GM18909 (cell line): ENCODE data around the gene CGB7.
"Not testable (repeated sequence)": the region's sequence is repeated elsewhere in the genome, so short reads cannot be mapped to it uniquely, and the experiment has no call there.

ENCODE experiments used
- ATAC-seq: cut with Tn5 transposase; IDR thresholded peaks from one replicate; pipeline ENCODE4 v1.9.1; 2021; ENCODE audit warnings: mild to moderate bottlenecking; ENCODE audit not compliant: unreplicated experiment, poor library complexity

Gene CGB7

GRCh38 chr19:49043548-49043947 lies 14.0 kb downstream of the CGB7 start, which contains the start of gene CGB5:
Gene CGB5 (plus strand): TSS chr19:49043848. CDS start chr19:49044210, 362 bp downstream.
- not testable (repeated sequence) for ATAC-seq

GRCh38 chr19:49042666-49043065 lies 14.9 kb downstream of the CGB7 start:
- ATAC-seq: not testable (repeated sequence)

DNA sequence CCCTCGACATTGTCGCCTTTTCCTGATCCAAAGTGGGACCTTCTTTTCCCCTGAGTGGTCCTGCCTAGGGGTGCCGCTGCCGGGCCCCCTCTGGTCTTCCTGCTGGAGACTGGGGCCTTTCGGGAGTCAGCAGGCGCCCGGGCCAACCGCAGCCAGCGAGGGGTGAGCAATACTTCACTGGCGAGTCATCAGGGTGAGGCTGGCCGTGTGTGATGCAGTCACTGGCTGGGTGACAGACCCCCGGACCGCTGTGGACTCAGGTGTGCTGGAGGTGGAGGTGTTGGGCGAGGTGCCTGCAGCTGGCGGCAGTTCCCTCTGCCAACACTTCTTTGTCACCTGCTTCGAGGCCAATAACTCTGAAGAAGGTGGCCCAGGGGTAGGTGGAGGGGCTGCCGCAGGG lies 15.4 kb downstream of the CGB7 start:
- ATAC-seq: no peak

- not testable (repeated sequence) for ATAC-seq
Measured at GRCh38 chr19:49039736-49040135, 17.8 kb downstream of the CGB7 start.

GRCh38 chr19:49038557-49039276 lies 18.8 kb downstream of the CGB7 start:
- ATAC-seq: not testable (repeated sequence)

DNA sequence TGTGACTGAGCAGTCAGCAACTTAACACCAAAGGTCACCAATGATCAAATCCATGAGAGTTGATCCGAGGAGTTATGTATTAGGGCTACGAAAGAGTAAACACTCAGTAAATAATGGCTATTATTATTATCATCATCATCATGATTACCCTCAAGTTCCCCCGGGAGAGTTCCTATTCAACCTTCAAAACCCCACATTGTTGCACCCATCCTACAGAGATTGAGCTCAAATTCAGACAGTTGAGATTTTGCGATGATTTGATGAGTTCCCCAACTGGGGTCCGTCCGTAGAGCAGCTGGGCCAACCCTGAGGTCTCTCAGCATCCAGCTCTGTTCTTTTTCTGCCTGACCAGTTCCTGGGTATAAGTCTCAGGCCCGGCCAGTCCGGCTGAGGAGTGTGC lies 19.4 kb downstream of the CGB7 start:
- ATAC-seq: not testable (repeated sequence)

GRCh38 chr19:49036815-49037214 lies 20.7 kb downstream of the CGB7 start, which contains the start of gene CGB1:
Gene CGB1 (minus strand): TSS chr19:49036895. CDS start chr19:49036711, 184 bp downstream.
- ATAC-seq: not testable (repeated sequence)

DNA sequence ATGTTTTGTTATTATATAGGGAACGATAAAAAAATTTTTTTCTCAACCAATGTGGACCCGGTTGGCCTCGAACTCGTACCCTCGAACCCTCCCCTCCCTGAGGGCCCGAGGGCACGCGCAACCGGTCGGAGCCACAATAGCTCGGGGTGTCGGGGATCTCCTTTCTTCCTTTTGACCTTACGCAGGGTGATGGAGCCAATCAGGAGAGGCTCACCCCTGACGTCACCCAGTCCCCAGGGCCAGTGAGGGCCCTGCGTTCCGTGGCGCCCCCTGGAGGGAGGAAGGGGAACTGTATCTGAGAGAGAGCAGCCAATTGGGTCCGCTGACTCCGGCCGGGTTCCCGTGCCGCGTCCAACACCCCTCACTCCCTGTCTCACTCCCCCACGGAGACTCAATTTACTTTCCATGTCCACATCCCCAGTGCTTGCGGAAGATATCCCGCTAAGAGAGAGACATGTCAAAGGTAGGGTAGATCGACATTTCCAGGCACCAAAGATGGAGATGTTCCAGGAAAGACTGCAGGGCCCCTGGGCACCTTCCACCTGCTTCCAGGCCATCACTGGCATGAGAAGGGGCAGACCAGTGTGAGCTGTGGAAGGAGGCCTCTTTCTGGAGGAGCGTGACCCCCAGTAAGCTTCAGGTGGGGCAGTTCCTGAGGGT lies 25.8 kb downstream of the CGB7 start, which contains the start of gene CGB2:
CGB2 (plus strand) TSS at position 249 of the 660 bp plus-strand sequence; CDS start at position 455, 206 bp downstream.
- not testable (repeated sequence) for ATAC-seq

DNA sequence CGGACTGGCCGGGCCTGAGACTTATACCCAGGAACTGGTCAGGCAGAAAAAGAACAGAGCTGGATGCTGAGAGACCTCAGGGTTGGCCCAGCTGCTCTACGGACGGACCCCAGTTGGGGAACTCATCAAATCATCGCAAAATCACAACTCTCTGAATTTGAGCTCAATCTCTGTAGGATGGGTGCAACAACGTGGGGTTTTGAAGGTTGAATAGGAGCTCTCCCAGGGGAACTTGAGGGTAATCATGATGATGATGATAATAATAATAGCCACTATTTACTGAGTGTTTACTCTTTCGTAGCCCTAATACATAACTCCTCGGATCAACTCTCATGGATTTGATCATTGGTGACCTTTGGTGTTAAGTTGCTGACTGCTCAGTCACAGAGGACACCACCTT lies 27.2 kb downstream of the CGB7 start:
- ATAC-seq: not testable (repeated sequence)

DNA sequence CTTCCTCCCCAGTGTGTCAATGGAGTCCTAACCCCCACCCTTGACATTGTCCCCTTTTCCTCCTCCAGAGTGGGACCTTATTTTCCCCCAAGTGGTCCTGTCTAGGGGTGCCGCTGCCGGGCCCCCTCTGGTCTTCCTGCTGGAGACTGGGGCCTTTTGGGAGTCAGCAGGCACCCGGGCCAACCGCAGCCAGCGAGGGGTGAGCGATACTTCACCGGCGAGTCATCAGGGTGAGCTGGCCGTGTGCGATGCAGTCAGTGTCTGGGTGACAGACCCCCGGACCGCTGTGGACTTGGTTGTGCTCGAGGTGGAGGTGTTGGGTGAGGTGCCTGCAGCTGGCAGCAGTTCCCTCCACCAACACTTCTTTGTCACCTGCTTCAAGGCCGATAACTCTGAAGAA lies 27.8 kb downstream of the CGB7 start:
- not testable (repeated sequence) for ATAC-seq

DNA sequence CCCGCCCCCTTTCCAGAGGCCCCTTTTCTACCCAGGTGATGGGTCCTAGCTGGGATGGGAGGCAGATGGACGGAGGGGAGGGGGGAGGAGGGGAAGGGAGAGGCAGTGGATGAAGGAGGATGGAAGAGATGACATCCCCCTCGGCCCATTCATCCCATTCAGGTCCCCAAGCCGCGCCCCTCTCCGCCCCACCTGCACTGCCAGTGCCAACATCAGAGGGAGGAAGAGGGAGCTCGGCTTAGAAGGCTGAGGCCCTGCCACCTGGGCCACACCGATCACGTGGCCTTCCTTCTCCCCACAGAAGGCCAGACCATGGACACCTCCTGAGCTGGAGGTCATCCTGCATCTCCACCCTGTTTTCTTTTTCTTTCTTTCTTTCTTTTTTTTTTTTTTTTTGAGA lies 28.9 kb downstream of the CGB7 start:
- not testable (repeated sequence) for ATAC-seq

DNA sequence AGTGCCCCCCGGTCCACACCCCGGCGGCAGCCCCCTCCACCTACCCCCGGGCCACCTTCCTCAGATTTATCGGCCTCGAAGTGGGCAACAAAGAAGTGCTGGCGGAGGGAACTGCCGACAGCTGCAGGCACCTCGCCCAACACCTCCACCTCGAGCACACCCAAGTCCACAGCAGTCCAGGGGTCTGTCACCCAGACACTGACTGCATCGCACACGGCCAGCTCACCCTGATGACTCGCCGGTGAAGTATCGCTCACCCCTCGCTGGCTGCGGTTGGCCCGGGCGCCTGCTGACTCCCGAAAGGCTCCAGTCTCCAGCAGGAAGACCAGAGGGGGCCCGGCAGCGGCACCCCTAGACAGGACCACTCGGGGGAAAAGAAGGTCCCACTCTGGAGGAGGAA lies 31.9 kb downstream of the CGB7 start:
- ATAC-seq: not testable (repeated sequence)

GRCh38 chr19:49025088-49025487 lies 32.5 kb downstream of the CGB7 start:
- ATAC-seq: not testable (repeated sequence)

- not testable (repeated sequence) for ATAC-seq
Measured at GRCh38 chr19:49024233-49024632, 33.3 kb downstream of the CGB7 start, which contains the start of gene CGB3. Gene CGB3 (minus strand): TSS chr19:49024333. CDS start chr19:49023971, 362 bp downstream.

DNA sequence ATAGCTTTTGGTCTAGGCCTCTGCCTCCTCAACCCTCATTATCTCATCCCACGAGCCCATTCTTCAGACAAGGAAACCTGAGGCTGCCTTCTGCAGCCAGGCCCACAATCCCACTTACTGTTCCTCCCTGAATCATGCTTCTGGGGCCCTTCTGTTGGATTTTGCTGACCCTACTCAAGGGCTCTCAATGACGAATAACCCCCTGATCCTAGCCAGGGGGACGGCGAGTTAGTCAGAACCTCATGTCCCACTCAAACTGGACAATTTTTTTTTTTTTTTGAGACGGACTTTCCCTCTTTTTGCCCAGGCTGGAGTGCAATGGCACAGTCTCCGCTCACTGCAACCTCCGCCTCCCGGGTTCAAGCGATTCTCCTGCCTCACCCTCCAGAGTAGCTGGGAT lies 35.4 kb downstream of the CGB7 start:
- no peak for ATAC-seq

- no peak for ATAC-seq
Measured at GRCh38 chr19:49020931-49021895, 36.3 kb downstream of the CGB7 start.

DNA sequence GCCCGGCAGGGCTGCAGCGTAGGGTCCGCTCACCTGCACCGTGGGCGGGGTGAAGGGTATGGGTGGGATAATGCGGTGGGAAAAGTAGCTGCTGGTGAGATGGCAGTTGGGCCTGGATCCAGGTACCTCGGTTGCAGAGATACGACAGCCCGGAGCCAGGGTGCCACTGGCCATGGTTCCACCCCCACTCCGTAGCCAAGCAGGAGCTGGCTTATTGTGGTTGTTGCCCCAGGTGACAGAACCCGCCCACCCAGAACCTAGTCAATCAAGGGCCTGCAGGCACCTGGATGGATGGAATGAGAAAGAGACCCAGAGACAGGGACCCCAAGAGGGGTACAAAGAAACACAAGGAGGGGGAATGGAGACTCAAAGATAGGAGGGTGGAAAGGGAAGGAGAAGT lies 37.2 kb downstream of the CGB7 start:
- ATAC-seq: no peak

GRCh38 chr19:49019242-49019932 lies 38.2 kb downstream of the CGB7 start:
- ATAC-seq: no peak

- not testable (repeated sequence) for ATAC-seq
Measured at GRCh38 chr19:49018388-49019241, 38.9 kb downstream of the CGB7 start.
